ENCODE measurements around the gene BCL2L13. TPM values are rescaled to one million over a fixed set of nuclear protein-coding genes. Genes with fewer than 3 reads are reported as not detected.
"Not testable (repeated sequence)": the region's sequence is repeated elsewhere in the genome, so short reads cannot be mapped to it uniquely, and the experiment has no call there.

The BCL2L13 gene
- polyA plus RNA-seq, 1 donor from 2014 or later: 20.8 TPM

- Histone ChIP-seq H3K4me3 (ENCODE audit: low read length) (no peak overlapping the region), H3K9me2 (ENCODE audit: insufficient read depth, low read length) (no peaks in the 10 kb centered on the region), H3K36me3 (ENCODE audit: insufficient read depth, low read length) (no peaks in the 10 kb centered on the region), H3K27ac (ENCODE audit: low read length) (no peak overlapping the region), H3K9ac (ENCODE audit: low read length) (no peak overlapping the region), H3K9me3 (ENCODE audit: low read length) (no peaks in the 10 kb centered on the region), H3F3A (ENCODE audit: insufficient read depth, low read length, poor library complexity, severe bottlenecking) (no peaks in the 10 kb centered on the region), H2AFZ (ENCODE audit: low read depth, low read length) (no peak overlapping the region), H3K27me3 (ENCODE audit: insufficient read depth, low read depth, low read length) (no peaks in the 10 kb centered on the region), H4K20me1 (ENCODE audit: insufficient read depth) (no peaks in the 10 kb centered on the region), H3K79me2 (replicated peaks; ENCODE audit: insufficient read depth, low read length) (no peaks in the 10 kb centered on the region), H3K4me2 (ENCODE audit: low read length) (no peak overlapping the region)
- no peak for TF ChIP-seq MXI1 (conservative IDR thresholded peaks at IDR 0.05; ENCODE audit: poor library complexity, severe bottlenecking)
- no peak for TF ChIP-seq TAF1 (IDR thresholded peaks at IDR 0.05; ENCODE audit: low read depth)
- no peak for TF ChIP-seq EP300 (conservative IDR thresholded peaks at IDR 0.05; ENCODE audit: poor library complexity, severe bottlenecking)
- TF ChIP-seq SMC3 (conservative IDR thresholded peaks at IDR 0.05; ENCODE audit: poor library complexity): no peak
- no peak for TF ChIP-seq POLR2AphosphoS5 (IDR thresholded peaks at IDR 0.05)
- TF ChIP-seq EZH2 (IDR thresholded peaks at IDR 0.05; ENCODE audit: borderline replicate concordance, insufficient read depth, low read length, poor library complexity, severe bottlenecking): no peak
- TF ChIP-seq, protein P1, sequence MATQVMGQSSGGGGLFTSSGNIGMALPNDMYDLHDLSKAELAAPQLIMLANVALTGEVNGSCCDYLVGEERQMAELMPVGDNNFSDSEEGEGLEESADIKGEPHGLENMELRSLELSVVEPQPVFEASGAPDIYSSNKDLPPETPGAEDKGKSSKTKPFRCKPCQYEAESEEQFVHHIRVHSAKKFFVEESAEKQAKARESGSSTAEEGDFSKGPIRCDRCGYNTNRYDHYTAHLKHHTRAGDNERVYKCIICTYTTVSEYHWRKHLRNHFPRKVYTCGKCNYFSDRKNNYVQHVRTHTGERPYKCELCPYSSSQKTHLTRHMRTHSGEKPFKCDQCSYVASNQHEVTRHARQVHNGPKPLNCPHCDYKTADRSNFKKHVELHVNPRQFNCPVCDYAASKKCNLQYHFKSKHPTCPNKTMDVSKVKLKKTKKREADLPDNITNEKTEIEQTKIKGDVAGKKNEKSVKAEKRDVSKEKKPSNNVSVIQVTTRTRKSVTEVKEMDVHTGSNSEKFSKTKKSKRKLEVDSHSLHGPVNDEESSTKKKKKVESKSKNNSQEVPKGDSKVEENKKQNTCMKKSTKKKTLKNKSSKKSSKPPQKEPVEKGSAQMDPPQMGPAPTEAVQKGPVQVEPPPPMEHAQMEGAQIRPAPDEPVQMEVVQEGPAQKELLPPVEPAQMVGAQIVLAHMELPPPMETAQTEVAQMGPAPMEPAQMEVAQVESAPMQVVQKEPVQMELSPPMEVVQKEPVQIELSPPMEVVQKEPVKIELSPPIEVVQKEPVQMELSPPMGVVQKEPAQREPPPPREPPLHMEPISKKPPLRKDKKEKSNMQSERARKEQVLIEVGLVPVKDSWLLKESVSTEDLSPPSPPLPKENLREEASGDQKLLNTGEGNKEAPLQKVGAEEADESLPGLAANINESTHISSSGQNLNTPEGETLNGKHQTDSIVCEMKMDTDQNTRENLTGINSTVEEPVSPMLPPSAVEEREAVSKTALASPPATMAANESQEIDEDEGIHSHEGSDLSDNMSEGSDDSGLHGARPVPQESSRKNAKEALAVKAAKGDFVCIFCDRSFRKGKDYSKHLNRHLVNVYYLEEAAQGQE (IDR thresholded peaks at IDR 0.05; ENCODE audit: borderline replicate concordance): no peak
- no peak for TF ChIP-seq RAD21 (conservative IDR thresholded peaks at IDR 0.05)
- TF ChIP-seq, protein P2, sequence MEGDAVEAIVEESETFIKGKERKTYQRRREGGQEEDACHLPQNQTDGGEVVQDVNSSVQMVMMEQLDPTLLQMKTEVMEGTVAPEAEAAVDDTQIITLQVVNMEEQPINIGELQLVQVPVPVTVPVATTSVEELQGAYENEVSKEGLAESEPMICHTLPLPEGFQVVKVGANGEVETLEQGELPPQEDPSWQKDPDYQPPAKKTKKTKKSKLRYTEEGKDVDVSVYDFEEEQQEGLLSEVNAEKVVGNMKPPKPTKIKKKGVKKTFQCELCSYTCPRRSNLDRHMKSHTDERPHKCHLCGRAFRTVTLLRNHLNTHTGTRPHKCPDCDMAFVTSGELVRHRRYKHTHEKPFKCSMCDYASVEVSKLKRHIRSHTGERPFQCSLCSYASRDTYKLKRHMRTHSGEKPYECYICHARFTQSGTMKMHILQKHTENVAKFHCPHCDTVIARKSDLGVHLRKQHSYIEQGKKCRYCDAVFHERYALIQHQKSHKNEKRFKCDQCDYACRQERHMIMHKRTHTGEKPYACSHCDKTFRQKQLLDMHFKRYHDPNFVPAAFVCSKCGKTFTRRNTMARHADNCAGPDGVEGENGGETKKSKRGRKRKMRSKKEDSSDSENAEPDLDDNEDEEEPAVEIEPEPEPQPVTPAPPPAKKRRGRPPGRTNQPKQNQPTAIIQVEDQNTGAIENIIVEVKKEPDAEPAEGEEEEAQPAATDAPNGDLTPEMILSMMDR (IDR thresholded peaks at IDR 0.05; ENCODE audit: poor library complexity, severe bottlenecking): no peak
These were observed 57.4 kb downstream of the BCL2L13 start for GRCh38 chr22:17695986-17696385.

DNA sequence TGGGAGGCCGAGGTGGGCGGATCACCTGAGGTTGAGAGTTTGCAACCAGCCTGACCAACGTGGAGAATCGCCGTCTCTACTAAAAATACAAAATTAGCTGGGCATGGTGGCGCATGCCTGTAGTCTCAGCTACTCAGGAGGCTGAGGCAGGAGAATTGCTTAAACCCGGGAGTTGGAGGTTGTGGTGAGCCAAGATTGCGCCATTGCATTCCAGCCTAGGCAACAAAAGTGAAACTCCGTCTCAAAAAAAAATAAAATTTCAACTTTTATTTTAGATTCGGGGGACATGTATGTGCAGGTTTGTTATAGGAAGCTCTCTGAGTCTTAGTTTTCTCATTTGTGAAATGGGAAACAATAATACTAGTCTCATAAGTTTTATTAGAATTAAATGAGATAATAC lies 58.6 kb downstream of the BCL2L13 start:
- not testable (repeated sequence) for H3K9ac ChIP-seq (ENCODE audit: low read length); H3K4me2 ChIP-seq (ENCODE audit: low read length); H3K4me3 ChIP-seq (ENCODE audit: low read length); H3K36me3 ChIP-seq (ENCODE audit: insufficient read depth, low read length); H3K27ac ChIP-seq (ENCODE audit: low read length); H2AFZ ChIP-seq (ENCODE audit: low read depth, low read length); H3K27me3 ChIP-seq (ENCODE audit: insufficient read depth, low read depth, low read length); H4K20me1 ChIP-seq (ENCODE audit: insufficient read depth); H3K9me2 ChIP-seq (ENCODE audit: insufficient read depth, low read length); H3K9me3 ChIP-seq (ENCODE audit: low read length); H3F3A ChIP-seq (ENCODE audit: insufficient read depth, low read length, poor library complexity, severe bottlenecking); H3K79me2 ChIP-seq (replicated peaks; ENCODE audit: insufficient read depth, low read length)

DNA sequence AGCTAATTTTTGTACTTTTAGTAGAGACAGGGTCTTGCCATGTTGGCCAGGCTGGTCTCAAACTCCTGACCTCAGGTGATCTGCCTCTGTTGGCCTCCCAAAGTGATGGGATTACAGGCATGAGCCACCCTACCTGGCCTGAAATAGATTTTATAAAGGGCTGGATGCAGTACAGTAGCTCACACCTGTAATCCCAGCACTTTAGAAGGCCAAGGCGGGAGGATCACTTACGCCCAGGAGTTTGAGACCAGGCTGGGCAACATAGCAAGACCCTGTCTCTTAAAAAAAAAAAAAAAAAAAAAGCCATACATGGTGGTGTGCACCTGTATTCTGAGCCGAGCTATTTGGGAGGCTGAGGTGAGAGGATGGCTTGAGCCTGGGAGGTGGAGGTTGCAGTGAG lies 59.7 kb downstream of the BCL2L13 start:
- not testable (repeated sequence) for H3K9ac ChIP-seq (ENCODE audit: low read length); H2AFZ ChIP-seq (ENCODE audit: low read depth, low read length); H3F3A ChIP-seq (ENCODE audit: insufficient read depth, low read length, poor library complexity, severe bottlenecking); H3K36me3 ChIP-seq (ENCODE audit: insufficient read depth, low read length); H3K4me2 ChIP-seq (ENCODE audit: low read length); H3K79me2 ChIP-seq (replicated peaks; ENCODE audit: insufficient read depth, low read length); H4K20me1 ChIP-seq (ENCODE audit: insufficient read depth); H3K9me3 ChIP-seq (ENCODE audit: low read length); H3K27me3 ChIP-seq (ENCODE audit: insufficient read depth, low read depth, low read length); H3K9me2 ChIP-seq (ENCODE audit: insufficient read depth, low read length); H3K4me3 ChIP-seq (ENCODE audit: low read length); H3K27ac ChIP-seq (ENCODE audit: low read length)

All from neural cell (in vitro differentiated cells).